HepG2 (cell line): ENCODE measurements around the gene ARHGAP23. TPM values are rescaled to one million over a fixed set of nuclear protein-coding genes. Genes with fewer than 3 reads are reported as not detected.

Experiments
- ATAC-seq: fragments of 200-7000 bp; cut with Tn5 transposase; 3 replicates; pipeline ENCODE4 v1.9.1; 2020; ENCODE audit warnings: mild to moderate bottlenecking, moderate library complexity
- BruUV-seq: library from RNA; stranded (reverse); fragments of 400-500 nt; replicated peaks from 2 replicates; lab custom pipeline; 2021; lab: Mats Ljungman, UMichigan
- CTCF ChIA-PET: fragments of 300-600 bp; formaldehyde crosslinking; extraction: SDS; loops from one replicate; lab custom pipeline; 2021; ENCODE audit warnings: low total read pairs, inconsistent platforms, low intra/inter-chr PET ratio; lab: Yijun Ruan, JAX
- POLR2A ChIA-PET: fragments of 350-600 bp; sonication (Branson Sonifier 250); formaldehyde crosslinking; loops from one replicate; lab custom pipeline; 2020; ENCODE audit warnings: antibody characterized with exemption, inconsistent platforms; lab: Yijun Ruan, JAX
- DNase-seq: peaks from one replicate; pipeline ENCODE4 v3.0.0-alpha.2; 2015; ENCODE audit warnings: low spot score
- FAIRE-seq: peaks from 3 replicates; lab custom pipeline; 2011; peaks lifted over from hg19 to GRCh38; lab: Jason Lieb, UNC
- H2AFZ ChIP-seq: one replicate; pipeline ENCODE4 v1.6.1; 2011; ENCODE audit warnings: low read length, inconsistent platforms
- H3K27ac ChIP-seq: fragments of 300-600 bp; 3 replicates; pipeline ENCODE4 v1.8.0; 2011; ENCODE audit warnings: mixed run types, mild to moderate bottlenecking, mixed read lengths, low read length, inconsistent platforms; ENCODE audit not compliant: insufficient read depth; ENCODE audit errors: extremely low read length
- H3K27me3 ChIP-seq, 2 experiments: fragments of 200-600 bp in 1 of 2; 2 replicates in 1 of 2; 3 replicates in 1 of 2; pipeline versions ENCODE4 v1.6.0 to v1.8.0; 2011; ENCODE audit warnings: low read length in 2 of 2, mild to moderate bottlenecking in 2 of 2, moderate library complexity in 2 of 2, inconsistent platforms in 1 of 2; ENCODE audit not compliant: insufficient read depth in 2 of 2, control insufficient read depth in 1 of 2
- H3K36me3 ChIP-seq, 2 experiments: fragments of 200-600 bp in 1 of 2; replicated peaks in 1 of 2; 2 replicates in 1 of 2; 3 replicates in 1 of 2; pipeline versions ENCODE4 v1.5.1 to v1.8.0; 2011; ENCODE audit warnings: low read length in 2 of 2, inconsistent platforms in 1 of 2; ENCODE audit not compliant: insufficient read depth in 2 of 2, control insufficient read depth in 1 of 2
- H3K4me1 ChIP-seq: 2 replicates; pipeline ENCODE4 v1.5.1; 2012; ENCODE audit warnings: low read length, inconsistent platforms; ENCODE audit not compliant: insufficient read depth
- H3K4me2 ChIP-seq: 2 replicates; pipeline ENCODE4 v1.6.0; 2011; ENCODE audit warnings: low read depth, low read length, inconsistent platforms
- H3K4me3 ChIP-seq, 3 experiments: fragments of 200-600 bp in 1 of 3; sonication (generic), shearing (Covaris generic) in 1 of 3; replicated peaks in 1 of 3; 2 replicates each; pipeline ENCODE4 v1.5.1; 2011 to 2016; ENCODE audit warnings: low read length in 3 of 3, inconsistent platforms in 2 of 3, low read depth in 2 of 3, mild to moderate bottlenecking in 2 of 3, control low read depth in 1 of 3, mixed read lengths in 1 of 3; ENCODE audit not compliant: insufficient read depth in 1 of 3
- H3K79me2 ChIP-seq: one replicate; pipeline ENCODE4 v1.6.1; 2011; ENCODE audit warnings: low read length, inconsistent platforms; ENCODE audit not compliant: insufficient read depth
- H3K9ac ChIP-seq: 2 replicates; pipeline ENCODE4 v1.6.0; 2011; ENCODE audit warnings: mild to moderate bottlenecking, low read depth, low read length, inconsistent platforms; ENCODE audit not compliant: insufficient read depth
- H3K9me3 ChIP-seq: 2 replicates; pipeline ENCODE4 v1.5.1; 2012; ENCODE audit warnings: mild to moderate bottlenecking, low read length
- H4K20me1 ChIP-seq: 2 replicates; pipeline ENCODE4 v1.6.0; 2011; ENCODE audit warnings: inconsistent platforms, mild to moderate bottlenecking, low read length, moderate library complexity; ENCODE audit not compliant: insufficient read depth
- ARID5B ChIP-seq: IDR thresholded peaks from 2 replicates; pipeline ENCODE4 v1.4.0; 2020; ENCODE audit warnings: mild to moderate bottlenecking, missing genetic modification reagents
- DPF2 ChIP-seq: sonication (generic); formaldehyde crosslinking; IDR thresholded peaks from 2 replicates; pipeline ENCODE4 v1.4.0; 2020; ENCODE audit warnings: mild to moderate bottlenecking, low read depth, missing genetic modification reagents, borderline replicate concordance
- FOXP4 ChIP-seq: sonication (generic); formaldehyde crosslinking; IDR thresholded peaks from 2 replicates; pipeline ENCODE4 v1.4.0; 2020; ENCODE audit warnings: missing genetic modification reagents
- KDM3A ChIP-seq: IDR thresholded peaks from 2 replicates; pipeline ENCODE4 v1.6.1; 2018; ENCODE audit warnings: low read depth, missing compliant biosample characterization
- PHF8 ChIP-seq: sonication (generic); formaldehyde crosslinking; IDR thresholded peaks from 2 replicates; pipeline ENCODE4 v1.5.0; 2020; ENCODE audit warnings: missing genetic modification reagents
- RFX3 ChIP-seq: IDR thresholded peaks from 2 replicates; pipeline ENCODE4 v1.6.1; 2016; ENCODE audit warnings: missing biosample characterization, missing genetic modification reagents
- WGBS: methylation state at CpG from one replicate; pipeline ENCODE4 v1.1.6; 2017; ENCODE audit warnings: low lambda C conversion rate; 5-methylcytosine and 5-hydroxymethylcytosine counted together
- in situ Hi-C: cut with HindIII; loops from 2 replicates; pipeline ENCODE4 v1.10.0; 2017; ENCODE audit warnings: low pct_unique_long_range_greater_than_20kb; ENCODE audit not compliant: extremely low pct_ligation_motif_present
- intact Hi-C: fragments of 100-400 bp; cut with micrococcal nuclease; formaldehyde crosslinking; loops from one replicate; pipeline ENCODE4 v1.10.0; 2022; ENCODE audit not compliant: unreplicated experiment
- polyA plus RNA-seq, 8 experiments: library from polyadenylated mRNA; depleted of rRNA in 3 of 8; stranded (reverse) in 7 of 8; unstranded in 1 of 8; fragments of >200 nt; fragmentation: Illumina TruSeq in 4 of 8; extraction: Trizol in 4 of 8; gene quantifications; 2 replicates each; pipeline versions ENCODE4 v1.2.1 to v1.2.3, GENCODE V29; 2011 to 2016; ENCODE audit warnings: low read depth in 4 of 8, missing spikeins in 1 of 8, mixed read lengths in 1 of 8; ENCODE audit not compliant: insufficient read depth in 1 of 8
- total RNA-seq, 5 experiments: library from RNA; depleted of rRNA; stranded (reverse); fragments of >200 nt; fragmentation: Illumina TruSeq; extraction: Trizol; gene quantifications; 2 replicates each; pipeline ENCODE4 v1.2.3, GENCODE V29; 2016; ENCODE audit warnings: low read depth in 1 of 5

The ARHGAP23 gene
- total and polyA plus RNA-seq, 2 of the 13 experiments (the other 11 are each of a cell fraction or from before 2014, with no cell fraction given) = 0.03 TPM; not detected in 1

DNA sequence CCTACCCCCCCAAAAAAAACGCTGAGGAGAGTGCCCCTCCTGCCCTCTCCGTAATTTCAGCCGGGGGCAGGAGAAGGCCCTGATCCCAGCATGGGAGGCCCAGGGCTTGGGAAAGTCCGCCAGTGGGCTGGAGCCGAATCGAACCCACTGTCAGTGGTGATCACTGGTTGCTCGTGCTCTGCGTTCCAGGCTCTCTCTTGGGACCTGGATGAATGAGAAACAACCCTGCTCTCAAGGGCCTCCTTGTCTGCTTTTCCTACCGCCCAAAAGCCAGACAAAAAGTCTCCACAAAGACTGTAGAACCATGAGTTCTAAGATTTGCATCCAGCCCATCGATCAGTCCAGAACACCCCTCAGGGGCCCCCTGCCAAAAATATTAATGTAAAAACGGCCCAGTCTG lies 8.1 kb downstream of the ARHGAP23 start:
- Histone ChIP-seq H3K27ac (no peak overlapping the region), H3K36me3 (no peaks in the 10 kb centered on the region), H3K27me3 (peaks cover 13 to 69% of the 10 kb centered on the region in 2 experiments), H3K4me3 (no peak overlapping the region), H3K9ac (no peak overlapping the region), H4K20me1 (no peaks in the 10 kb centered on the region), H3K9me3 (no peaks in the 10 kb centered on the region), H3K4me2 (no peak overlapping the region), H2AFZ (no peak overlapping the region), H3K4me1 (no peaks in the 10 kb centered on the region), H3K79me2 (no peaks in the 10 kb centered on the region)
- CTCF ChIA-PET = no interaction called here
- intact Hi-C loops (no loop called here), in situ Hi-C loops (no loop called here)
- ATAC-seq (no peak), FAIRE-seq (no peak), DNase-seq (no peak)
- WGBS = 40% methylated on average over 11 of the region's 11 CpGs
- TF ChIP-seq DPF2 (CRISPR knock-in tag) = no peak
- TF ChIP-seq ARID5B (CRISPR knock-in tag) = no peak
- TF ChIP-seq RFX3 (CRISPR knock-in tag) = no peak
- TF ChIP-seq FOXP4 (CRISPR knock-in tag) = no peak
- no peak for TF ChIP-seq PHF8 (CRISPR knock-in tag)
- no peak for TF ChIP-seq KDM3A (CRISPR knock-in tag)
- BruUV-seq = no TSS peak
- POLR2A ChIA-PET = no interaction called here
